GM23248 (cell line): ENCODE measurements around the gene HDAC3. TPM values are rescaled to one million over a fixed set of nuclear protein-coding genes. Genes with fewer than 3 reads are reported as not detected.

Experiments
- DNase-seq: peaks from one replicate; pipeline ENCODE4 v3.0.0-alpha.2; 2015
- H2AFZ ChIP-seq: fragments of 200-600 bp; sonication (generic); 2 replicates; pipeline ENCODE4 v1.6.1; 2016; ENCODE audit warnings: antibody characterized with exemption
- H3F3A ChIP-seq: fragments of 200-600 bp; sonication (generic); 2 replicates; pipeline ENCODE4 v1.6.1; 2016; ENCODE audit warnings: mild to moderate bottlenecking, antibody characterized with exemption, mixed run types; ENCODE audit not compliant: insufficient read depth
- H3K27ac ChIP-seq: fragments of 200-600 bp; sonication (generic); 2 replicates; pipeline ENCODE4 v1.5.1; 2016; ENCODE audit warnings: mild to moderate bottlenecking
- H3K27me3 ChIP-seq: fragments of 200-600 bp; sonication (generic); replicated peaks from 2 replicates; pipeline ENCODE4 v1.6.1; 2016; ENCODE audit warnings: mild to moderate bottlenecking; ENCODE audit not compliant: insufficient read depth
- H3K36me3 ChIP-seq: fragments of 200-600 bp; sonication (generic); 2 replicates; pipeline ENCODE4 v1.6.1; 2016; ENCODE audit warnings: low read depth, mild to moderate bottlenecking
- H3K4me1 ChIP-seq: fragments of 200-600 bp; sonication (generic); 2 replicates; pipeline ENCODE4 v1.6.1; 2016; ENCODE audit warnings: mild to moderate bottlenecking; ENCODE audit not compliant: insufficient read depth
- H3K4me2 ChIP-seq: fragments of 200-600 bp; sonication (generic); one replicate; pipeline ENCODE4 v1.6.1; 2016; ENCODE audit warnings: mild to moderate bottlenecking; ENCODE audit not compliant: unreplicated experiment
- H3K4me3 ChIP-seq: fragments of 200-600 bp; sonication (generic); 2 replicates; pipeline ENCODE4 v1.5.1; 2016; ENCODE audit warnings: mild to moderate bottlenecking
- H3K79me2 ChIP-seq: fragments of 200-600 bp; sonication (generic); 2 replicates; pipeline ENCODE4 v1.6.1; 2016; ENCODE audit warnings: mild to moderate bottlenecking; ENCODE audit not compliant: insufficient read depth
- H3K9ac ChIP-seq: fragments of 200-600 bp; sonication (generic); 2 replicates; pipeline ENCODE4 v1.6.1; 2016; ENCODE audit warnings: mild to moderate bottlenecking
- H3K9me2 ChIP-seq: fragments of 200-600 bp; sonication (generic); 2 replicates; pipeline ENCODE4 v1.6.1; 2016; ENCODE audit warnings: mixed run types, mild to moderate bottlenecking, moderate library complexity; ENCODE audit not compliant: insufficient read depth
- H3K9me3 ChIP-seq: fragments of 200-600 bp; sonication (generic); one replicate; pipeline ENCODE4 v1.6.1; 2017; ENCODE audit warnings: low read depth
- H4K20me1 ChIP-seq: fragments of 200-600 bp; sonication (generic); 2 replicates; pipeline ENCODE4 v1.6.0; 2016; ENCODE audit not compliant: insufficient read depth
- EZH2 ChIP-seq: fragments of 200-600 bp; sonication (generic); IDR thresholded peaks from 2 replicates; pipeline ENCODE4 v1.6.1; 2018; ENCODE audit warnings: antibody characterized with exemption, mild to moderate bottlenecking; ENCODE audit not compliant: insufficient read depth, poor library complexity, severe bottlenecking
- EZH2phosphoT487 ChIP-seq: fragments of 200-600 bp; sonication (generic); IDR thresholded peaks from 2 replicates; pipeline ENCODE4 v1.6.1; 2018; ENCODE audit warnings: antibody characterized with exemption, moderate library complexity, mild to moderate bottlenecking, low read depth; ENCODE audit not compliant: insufficient read depth
- WGBS, 2 experiments: methylation state at CpG; one replicate each; pipeline ENCODE4 v1.1.6; 2015 to 2017; ENCODE audit warnings: low lambda C conversion rate in 2 of 2, low coverage in 1 of 2; ENCODE audit errors: missing lambda C conversion rate in 2 of 2; 5-methylcytosine and 5-hydroxymethylcytosine counted together
- in situ Hi-C: fragments of 300-500 bp; cut with MboI; formaldehyde crosslinking; loops from 2 replicates; pipeline ENCODE4 v1.15.0; 2020
- polyA plus RNA-seq: library from polyadenylated mRNA; unstranded; fragments of >200 nt; fragmentation: Nextera tagmentation; extraction: Ambion mirVana; gene quantifications from 2 replicates; pipeline ENCODE4 v1.2.1, GENCODE V29; 2016
- total RNA-seq: library from RNA; depleted of rRNA; stranded (reverse); fragments of >200 nt; shearing (Covaris generic); gene quantifications from 2 replicates; pipeline ENCODE4 v1.2.3, GENCODE V29; 2014

Gene HDAC3
- total and polyA plus RNA-seq, 2 experiments from 2014 or later = 53.2 to 62.9 TPM

- in situ Hi-C loops = no loop called here
- no peaks in the 10 kb centered on the region for H3K27me3 ChIP-seq
- H3K4me2 ChIP-seq = peak within 1 kb of the TSS; percentile 98
- peaks cover 11% of the 10 kb centered on the region for H3K4me1 ChIP-seq
- peaks cover 24% of the 10 kb centered on the region for H3K36me3 ChIP-seq
- DNase-seq = peak; percentile 98
- H3K4me3 ChIP-seq = peak within 1 kb of the TSS; percentile 79
- H3K9me2 ChIP-seq = no peaks in the 10 kb centered on the region
- H3F3A ChIP-seq = peaks cover 41% of the 10 kb centered on the region
- peak within 1 kb of the TSS; percentile 83 for H3K9ac ChIP-seq
- peak within 1 kb of the TSS; percentile 71 for H3K27ac ChIP-seq
- 3 to 4% methylated on average over 38 to 47 of the region's 70 CpGs for whole genome bisulfite sequencing, 2 experiments
- no peak for TF ChIP-seq EZH2phosphoT487
- no peak for TF ChIP-seq EZH2
- H4K20me1 ChIP-seq = no peaks in the 10 kb centered on the region
- peaks cover 44% of the 10 kb centered on the region for H3K79me2 ChIP-seq
- H2AFZ ChIP-seq = peak within 1 kb of the TSS; percentile 85
- H3K9me3 ChIP-seq = no peaks in the 10 kb centered on the region
These were observed 17.7 kb downstream of the HDAC3 start, which contains the start of gene DIAPH1 for GRCh38 chr5:141618804-141619554. TSS of gene DIAPH1 (minus strand) at chr5:141619000. CDS start at chr5:141618914, 86 bp downstream.

- Histone ChIP-seq H3K9me3 (no peaks in the 10 kb centered on the region), H3F3A (peaks cover 41% of the 10 kb centered on the region), H3K9ac (peak overlapping the region; percentile 83), H3K36me3 (peaks cover 16% of the 10 kb centered on the region), H3K27me3 (no peaks in the 10 kb centered on the region), H3K79me2 (peaks cover 52% of the 10 kb centered on the region), H3K4me1 (peaks cover 11% of the 10 kb centered on the region), H3K9me2 (no peaks in the 10 kb centered on the region), H3K27ac (peak overlapping the region; percentile 71), H3K4me2 (peak overlapping the region; percentile 98), H2AFZ (peak overlapping the region; percentile 85), H3K4me3 (peak overlapping the region; percentile 79), H4K20me1 (no peaks in the 10 kb centered on the region)
- 2% methylated on average over 29 to 36 of the region's 36 CpGs for WGBS, 2 experiments
- in situ Hi-C loops = no loop called here
- TF ChIP-seq EZH2phosphoT487 (no peak), EZH2 (no peak)
- DNase-seq = peak; percentile 65
These were observed 18.4 kb downstream of the HDAC3 start for GRCh38 chr5:141618030-141618803.

- peaks cover 58% of the 10 kb centered on the region for H3K79me2 ChIP-seq
- H3F3A ChIP-seq = peaks cover 41% of the 10 kb centered on the region
- peak overlapping the region; percentile 83 for H3K9ac ChIP-seq
- H3K4me2 ChIP-seq = peak overlapping the region; percentile 98
- no peaks in the 10 kb centered on the region for H4K20me1 ChIP-seq
- no peaks in the 10 kb centered on the region for H3K9me2 ChIP-seq
- WGBS, 2 experiments = 1% methylated on average over 9 of the region's 9 CpGs
- peaks cover 11% of the 10 kb centered on the region for H3K36me3 ChIP-seq
- DNase-seq = peak; percentile 56
- H3K27ac ChIP-seq = peak overlapping the region; percentile 71
- H2AFZ ChIP-seq = peak overlapping the region; percentile 85
- peaks cover 11% of the 10 kb centered on the region for H3K4me1 ChIP-seq
- H3K9me3 ChIP-seq = no peaks in the 10 kb centered on the region
- in situ Hi-C loops = no loop called here
- no peak for TF ChIP-seq EZH2
- no peak for TF ChIP-seq EZH2phosphoT487
- peak overlapping the region; percentile 79 for H3K4me3 ChIP-seq
- H3K27me3 ChIP-seq = no peaks in the 10 kb centered on the region
These were observed 19.0 kb downstream of the HDAC3 start for GRCh38 chr5:141617682-141618029.

GRCh38 chr5:141617128-141617527, 19.5 kb downstream of the HDAC3 start:
- H3K9me3 ChIP-seq = no peaks in the 10 kb centered on the region
- H3K9ac ChIP-seq = peak overlapping the region; percentile 83
- TF ChIP-seq EZH2 = no peak
- no peak for TF ChIP-seq EZH2phosphoT487
- peak overlapping the region; percentile 85 for H2AFZ ChIP-seq
- DNase-seq = peak; percentile 58
- peaks cover 63% of the 10 kb centered on the region for H3K79me2 ChIP-seq
- H3K4me1 ChIP-seq = peaks cover 11% of the 10 kb centered on the region
- H3K27me3 ChIP-seq = no peaks in the 10 kb centered on the region
- peak overlapping the region; percentile 98 for H3K4me2 ChIP-seq
- no peaks in the 10 kb centered on the region for H3K9me2 ChIP-seq
- H3K4me3 ChIP-seq = peak overlapping the region; percentile 79
- peaks cover 41% of the 10 kb centered on the region for H3F3A ChIP-seq
- in situ Hi-C loops = no loop called here
- 28 to 29% methylated on average over 2 of the region's 2 CpGs for WGBS, 2 experiments
- peak overlapping the region; percentile 71 for H3K27ac ChIP-seq
- no peaks in the 10 kb centered on the region for H4K20me1 ChIP-seq
- H3K36me3 ChIP-seq = peaks cover 6% of the 10 kb centered on the region; the same call in 1 of the 2 replicates
